HepG2 (cell line): ENCODE measurements around the gene MRPL51. TPM values are rescaled to one million over a fixed set of nuclear protein-coding genes. Genes with fewer than 3 reads are reported as not detected.

Experiments
- AGO2 ChIP-seq: fragments of 200-400 bp; formaldehyde crosslinking; optimal IDR thresholded peaks from 2 replicates; pipeline ENCODE3; 2017; ENCODE audit warnings: mild to moderate bottlenecking, low read depth, low read length, moderate library complexity
- AKAP8 ChIP-seq: sonication (generic); formaldehyde crosslinking; IDR thresholded peaks from 2 replicates; pipeline ENCODE4 v1.5.1; 2020; ENCODE audit warnings: mild to moderate bottlenecking, missing genetic modification reagents
- FOXO1 ChIP-seq: sonication (generic); formaldehyde crosslinking; IDR thresholded peaks from 2 replicates; pipeline ENCODE4 v1.4.0; 2020; ENCODE audit warnings: missing genetic modification reagents
- FOXP1 ChIP-seq, 2 experiments: fragments of 450-650 bp in 1 of 2; IDR thresholded peaks; 2 replicates each; pipeline ENCODE4 v1.6.1; 2017 to 2018; ENCODE audit warnings: antibody characterized with exemption in 1 of 2
- HNRNPLL ChIP-seq: fragments of 200-400 bp; formaldehyde crosslinking; IDR thresholded peaks from 2 replicates; pipeline ENCODE4 v1.6.1; 2017; ENCODE audit warnings: mild to moderate bottlenecking, low read depth, low read length; ENCODE audit not compliant: poor library complexity, severe bottlenecking
- LCORL ChIP-seq, 2 experiments: fragments of 450-650 bp in 1 of 2; sonication (generic) in 1 of 2; formaldehyde crosslinking in 1 of 2; IDR thresholded peaks; 2 replicates each; pipeline versions ENCODE4 v1.5.0 to v1.6.1; 2017 to 2020; ENCODE audit warnings: antibody characterized with exemption in 1 of 2, missing genetic modification reagents in 1 of 2
- NCOR1 ChIP-seq: fragments of 200-600 bp; sonication (generic); IDR thresholded peaks from 2 replicates; pipeline ENCODE4 v1.7.0; 2017; ENCODE audit warnings: antibody characterized with exemption, low read length, borderline replicate concordance
- NFYB ChIP-seq: sonication (generic); formaldehyde crosslinking; IDR thresholded peaks from 2 replicates; pipeline ENCODE4 v1.4.0; 2020; ENCODE audit warnings: missing genetic modification reagents
- NKX3-1 ChIP-seq: sonication (generic); formaldehyde crosslinking; IDR thresholded peaks from 2 replicates; pipeline ENCODE4 v1.5.0; 2020; ENCODE audit warnings: missing genetic modification reagents
- NONO ChIP-seq, 2 experiments: fragments of 450-650 bp in 1 of 2; sonication (generic) in 1 of 2; formaldehyde crosslinking in 1 of 2; IDR thresholded peaks in 1 of 2; conservative IDR thresholded peaks in 1 of 2; 2 replicates each; pipeline versions ENCODE4 v1.6.1 to v1.8.0; 2017 to 2022; ENCODE audit warnings: mild to moderate bottlenecking in 1 of 2, missing genetic modification reagents in 1 of 2, moderate library complexity in 1 of 2
- PHF8 ChIP-seq: sonication (generic); formaldehyde crosslinking; IDR thresholded peaks from 2 replicates; pipeline ENCODE4 v1.5.0; 2020; ENCODE audit warnings: missing genetic modification reagents
- PPARG ChIP-seq: conservative IDR thresholded peaks from 2 replicates; pipeline ENCODE4 v1.6.1; 2016; ENCODE audit warnings: missing biosample characterization, missing genetic modification reagents
- RBFOX2 ChIP-seq: fragments of 200-400 bp; formaldehyde crosslinking; IDR thresholded peaks from 2 replicates; pipeline ENCODE4 v1.6.1; 2017; ENCODE audit warnings: low read depth, mild to moderate bottlenecking, low read length
- SALL1 ChIP-seq: sonication (generic); formaldehyde crosslinking; IDR thresholded peaks from 2 replicates; pipeline ENCODE4 v1.8.0; 2022; ENCODE audit warnings: mild to moderate bottlenecking, missing genetic modification reagents
- TARDBP ChIP-seq: sonication (generic); formaldehyde crosslinking; IDR thresholded peaks from 2 replicates; pipeline ENCODE4 v1.8.0; 2022; ENCODE audit warnings: mild to moderate bottlenecking, missing genetic modification reagents
- ZC3H13 ChIP-seq: sonication (generic); formaldehyde crosslinking; IDR thresholded peaks from 2 replicates; pipeline ENCODE4 v1.8.1; 2023; ENCODE audit warnings: mild to moderate bottlenecking, missing genetic modification reagents, moderate library complexity
- ZKSCAN1 ChIP-seq: fragments of 150-350 bp; IDR thresholded peaks from 2 replicates; pipeline ENCODE4 v1.6.1; 2014; ENCODE audit warnings: low read length
- ZNF160 ChIP-seq: sonication (generic); formaldehyde crosslinking; IDR thresholded peaks from 2 replicates; pipeline ENCODE4 v1.8.0; 2022; ENCODE audit warnings: mild to moderate bottlenecking, inconsistent platforms, missing genetic modification reagents
- ZNF253 ChIP-seq: sonication (generic); formaldehyde crosslinking; IDR thresholded peaks from 2 replicates; pipeline ENCODE4 v1.8.0; 2022; ENCODE audit warnings: mild to moderate bottlenecking, missing genetic modification reagents, borderline replicate concordance
- ZNF460 ChIP-seq: sonication (generic); formaldehyde crosslinking; IDR thresholded peaks from 2 replicates; pipeline ENCODE4 v1.5.1; 2020; ENCODE audit warnings: missing genetic modification reagents, mild to moderate bottlenecking, borderline replicate concordance
- ZNF496 ChIP-seq: sonication (generic); formaldehyde crosslinking; IDR thresholded peaks from 2 replicates; pipeline ENCODE4 v1.8.1; 2023; ENCODE audit warnings: mild to moderate bottlenecking, moderate library complexity, missing genetic modification reagents; ENCODE audit not compliant: insufficient replicate concordance
- ZNF503 ChIP-seq: sonication (generic); formaldehyde crosslinking; IDR thresholded peaks from 2 replicates; pipeline ENCODE4 v1.4.0; 2020; ENCODE audit warnings: missing genetic modification reagents
- ZNF629 ChIP-seq: sonication (generic); formaldehyde crosslinking; conservative IDR thresholded peaks from 2 replicates; pipeline ENCODE4 v1.5.0; 2020; ENCODE audit warnings: missing genetic modification reagents
- ZNF770 ChIP-seq: sonication (generic); formaldehyde crosslinking; IDR thresholded peaks from 2 replicates; pipeline ENCODE4 v1.5.0; 2020; ENCODE audit warnings: mild to moderate bottlenecking, missing genetic modification reagents
- ZNF839 ChIP-seq: sonication (generic); formaldehyde crosslinking; IDR thresholded peaks from 2 replicates; pipeline ENCODE4 v1.4.0; 2020; ENCODE audit warnings: missing genetic modification reagents, mild to moderate bottlenecking, borderline replicate concordance
- ZNF879 ChIP-seq: sonication (generic); formaldehyde crosslinking; IDR thresholded peaks from 2 replicates; pipeline ENCODE4 v1.8.1; 2023; ENCODE audit warnings: missing genetic modification reagents
- polyA plus RNA-seq, 8 experiments: library from polyadenylated mRNA; depleted of rRNA in 3 of 8; stranded (reverse) in 7 of 8; unstranded in 1 of 8; fragments of >200 nt; fragmentation: Illumina TruSeq in 4 of 8; extraction: Trizol in 4 of 8; gene quantifications; 2 replicates each; pipeline versions ENCODE4 v1.2.1 to v1.2.3, GENCODE V29; 2011 to 2016; ENCODE audit warnings: low read depth in 4 of 8, missing spikeins in 1 of 8, mixed read lengths in 1 of 8; ENCODE audit not compliant: insufficient read depth in 1 of 8
- total RNA-seq, 5 experiments: library from RNA; depleted of rRNA; stranded (reverse); fragments of >200 nt; fragmentation: Illumina TruSeq; extraction: Trizol; gene quantifications; 2 replicates each; pipeline ENCODE4 v1.2.3, GENCODE V29; 2016; ENCODE audit warnings: low read depth in 1 of 5

The MRPL51 gene
- total and polyA plus RNA-seq, 2 of the 13 experiments (the other 11 are each of a cell fraction or from before 2014, with no cell fraction given) = 64.8 to 278 TPM

- TF ChIP-seq FOXP1 (IDR thresholded peaks at IDR 0.05) (no peak), FOXP1 (CRISPR knock-in tag; IDR thresholded peaks at IDR 0.05) (no peak), AKAP8 (CRISPR knock-in tag) (peak; percentile 30; the same call in 1 of the 2 replicates), ZNF879 (no peak), ZNF496 (no peak), ZNF629 (CRISPR knock-in tag) (peak; percentile 15; the same call in 1 of the 2 replicates), LCORL (IDR thresholded peaks at IDR 0.05) (no peak), LCORL (CRISPR knock-in tag; IDR thresholded peaks at IDR 0.05) (no peak), ZKSCAN1 (no peak), ZNF770 (no peak), HNRNPLL (no peak), RBFOX2 (peak; percentile 66), NFYB (CRISPR knock-in tag) (no peak), ZC3H13 (peak; percentile 68; the same call in 1 of the 2 replicates), FOXO1 (CRISPR knock-in tag) (no peak), SALL1 (peak; percentile 16; the same call in 1 of the 2 replicates), ZNF160 (CRISPR knock-in tag) (peak; percentile 51; the same call in 1 of the 2 replicates), PPARG (CRISPR knock-in tag) (0 out of 2 replicates have a peak, but pooled peaks have one; percentile 17), PHF8 (CRISPR knock-in tag) (no peak), AGO2 (peak; percentile 91), NKX3-1 (CRISPR knock-in tag) (no peak), ZNF503 (CRISPR knock-in tag) (no peak), ZNF253 (CRISPR knock-in tag) (no peak), TARDBP (CRISPR knock-in tag) (0 out of 2 replicates have a peak, but pooled peaks have one; percentile 18), ZNF460 (CRISPR knock-in tag) (no peak), NCOR1 (no peak), NONO (IDR thresholded peaks at IDR 0.05) (no peak), NONO (CRISPR knock-in tag; conservative IDR thresholded peaks at IDR 0.05) (no peak), ZNF839 (CRISPR knock-in tag) (no peak)
These were observed 45.6 kb upstream of the MRPL51 start (continued) for GRCh38 chr12:6538420-6539313.
